Sigmoid colon (tissue), 7 donors: Measurements from ENCODE around the gene TDRD9. TPM values are rescaled to one million over a fixed set of nuclear protein-coding genes. Genes with fewer than 3 reads are reported as not detected.
A peak's percentile ranks its signal among the peaks of the same experiment; 100 is the strongest.

ENCODE experiments used
- DNase-seq: peaks from one replicate; pipeline ENCODE4 v3.0.0-alpha.2; 2019
- H3K27ac ChIP-seq, 4 donors: fragments of 200-600 bp; sonication (generic); one replicate each; pipeline ENCODE4 v1.5.1; 2016 to 2019; ENCODE audit warnings: mild to moderate bottlenecking in 1 of 4
- H3K27me3 ChIP-seq, 3 donors: fragments of 200-600 bp; sonication (generic); one replicate each; pipeline ENCODE4 v1.5.1; 2019; ENCODE audit warnings: mild to moderate bottlenecking in 1 of 3
- H3K36me3 ChIP-seq, 4 donors: fragments of 200-600 bp; sonication (generic); one replicate each; pipeline ENCODE4 v1.5.1; 2016 to 2019
- H3K4me1 ChIP-seq, 4 donors: fragments of 200-600 bp; sonication (generic); one replicate each; pipeline ENCODE4 v1.5.1; 2017 to 2019
- H3K4me3 ChIP-seq, 4 donors: fragments of 200-600 bp; sonication (generic); one replicate each; pipeline ENCODE4 v1.5.1; 2017 to 2019; ENCODE audit warnings: mild to moderate bottlenecking in 2 of 4, moderate library complexity in 1 of 4
- H3K9me3 ChIP-seq, 4 donors: fragments of 200-600 bp in 3 of 4; sonication (generic) in 3 of 4; one replicate each; pipeline versions ENCODE4 v1.5.1 to v1.6.1; 2013 to 2019
- EP300 ChIP-seq, 4 donors: sonication (generic); formaldehyde crosslinking; IDR thresholded peaks; one replicate each; pipeline ENCODE4 v1.6.1; 2017; ENCODE audit warnings: antibody characterized with exemption in 4 of 4
- POLR2A ChIP-seq, 2 donors: fragments of 450-650 bp; IDR thresholded peaks; one replicate each; pipeline ENCODE4 v1.6.1; 2016; ENCODE audit warnings: antibody characterized with exemption in 2 of 2, mild to moderate bottlenecking in 2 of 2, moderate library complexity in 2 of 2
- POLR2AphosphoS5 ChIP-seq, 4 donors: sonication (generic); formaldehyde crosslinking; IDR thresholded peaks; one replicate each; pipeline ENCODE4 v1.6.1; 2017; ENCODE audit warnings: antibody characterized with exemption in 4 of 4
- WGBS, 2 donors: extraction: QIAGEN DNeasy Blood & Tissue Kit; methylation state at CpG; one replicate each; pipeline ENCODE4 v1.1.7; 2013; 5-methylcytosine and 5-hydroxymethylcytosine counted together
- intact Hi-C: fragments of 100-400 bp; cut with DNase I; formaldehyde crosslinking; loops from one replicate; pipeline ENCODE4 v1.15.1; 2023
- polyA plus RNA-seq, 3 donors: library from polyadenylated mRNA; stranded (reverse); fragments of 200-250 nt; gene quantifications; one replicate each; pipeline ENCODE4 v1.2.3, GENCODE V29; 2013
- total RNA-seq, 4 donors: library from RNA; depleted of rRNA; stranded (reverse); fragments of >200 nt; gene quantifications; one replicate each; pipeline ENCODE4 v1.1.0, GENCODE V29; 2016
- TF ChIP-seq, protein P1 (sequence below), 4 experiments: fragments of 450-650 bp in 3 of 4; fragments of 200-600 bp in 1 of 4; IDR thresholded peaks; one replicate each; pipeline ENCODE4 v1.5.1; 2016 to 2019; ENCODE audit warnings: antibody characterized with exemption in 4 of 4, mild to moderate bottlenecking in 3 of 4, moderate library complexity in 2 of 4
- donor health status: healthy with polysubstance abuse.
- donor health status: Bipolar disorder and iron deficiency.
- donor health status: healthy.

Gene TDRD9
- total and polyA plus RNA-seq, 7 donors = 0.58 to 4.6 (median 1.2) TPM

DNA sequence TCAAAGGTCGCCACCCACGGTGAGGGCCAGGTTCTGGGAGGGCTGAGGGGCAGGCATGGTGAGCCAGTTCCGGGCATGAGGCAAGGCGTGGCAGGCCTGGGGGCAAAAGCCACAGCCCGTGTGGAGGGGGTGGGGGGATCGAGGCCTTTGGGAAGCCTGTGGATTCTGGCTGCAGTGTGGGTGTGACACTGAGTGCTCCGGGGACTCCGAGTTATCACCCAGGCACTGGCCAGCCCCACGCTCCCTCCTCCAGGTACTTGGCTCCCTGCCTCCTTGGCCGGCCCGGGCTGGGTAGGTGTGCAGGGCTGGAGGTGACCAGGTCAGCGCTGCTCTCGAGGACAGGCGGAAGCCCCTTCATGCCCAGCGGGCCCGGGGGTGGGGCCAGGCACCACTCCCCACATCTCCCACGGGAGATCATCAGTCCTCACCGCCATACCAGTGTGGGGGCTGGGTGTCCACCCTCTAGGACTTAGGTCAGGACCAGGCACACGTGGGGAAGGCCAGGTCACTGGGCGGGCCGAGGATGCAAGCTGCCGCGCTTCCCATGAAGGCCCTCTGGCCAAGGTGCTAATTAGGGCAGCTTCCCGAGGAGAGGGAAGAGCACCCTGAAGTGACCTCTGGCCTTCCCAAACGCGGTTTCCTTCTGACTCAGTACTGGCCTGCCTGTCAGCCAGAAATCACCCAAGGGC lies 34.1 kb upstream of the TDRD9 start:
- Histone ChIP-seq H3K27ac (no peak overlapping the region), H3K4me1 (peaks cover 0 to 11% (median 4%) of the 10 kb centered on the region in 4 donors), H3K4me3 (no peak overlapping the region), H3K9me3 (no peaks in the 10 kb centered on the region), H3K27me3 (no peaks in the 10 kb centered on the region), H3K36me3 (no peaks in the 10 kb centered on the region)
- no peak for DNase-seq
- intact Hi-C loops = no loop called here
- 35 to 68% methylated on average over 26 of the region's 26 CpGs for WGBS, 2 donors
- TF ChIP-seq, protein P1, sequence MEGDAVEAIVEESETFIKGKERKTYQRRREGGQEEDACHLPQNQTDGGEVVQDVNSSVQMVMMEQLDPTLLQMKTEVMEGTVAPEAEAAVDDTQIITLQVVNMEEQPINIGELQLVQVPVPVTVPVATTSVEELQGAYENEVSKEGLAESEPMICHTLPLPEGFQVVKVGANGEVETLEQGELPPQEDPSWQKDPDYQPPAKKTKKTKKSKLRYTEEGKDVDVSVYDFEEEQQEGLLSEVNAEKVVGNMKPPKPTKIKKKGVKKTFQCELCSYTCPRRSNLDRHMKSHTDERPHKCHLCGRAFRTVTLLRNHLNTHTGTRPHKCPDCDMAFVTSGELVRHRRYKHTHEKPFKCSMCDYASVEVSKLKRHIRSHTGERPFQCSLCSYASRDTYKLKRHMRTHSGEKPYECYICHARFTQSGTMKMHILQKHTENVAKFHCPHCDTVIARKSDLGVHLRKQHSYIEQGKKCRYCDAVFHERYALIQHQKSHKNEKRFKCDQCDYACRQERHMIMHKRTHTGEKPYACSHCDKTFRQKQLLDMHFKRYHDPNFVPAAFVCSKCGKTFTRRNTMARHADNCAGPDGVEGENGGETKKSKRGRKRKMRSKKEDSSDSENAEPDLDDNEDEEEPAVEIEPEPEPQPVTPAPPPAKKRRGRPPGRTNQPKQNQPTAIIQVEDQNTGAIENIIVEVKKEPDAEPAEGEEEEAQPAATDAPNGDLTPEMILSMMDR (IDR thresholded peaks at IDR 0.05) = no peak
- no peak for TF ChIP-seq EP300 (IDR thresholded peaks at IDR 0.05)
- no peak for TF ChIP-seq POLR2A (IDR thresholded peaks at IDR 0.05)
- TF ChIP-seq POLR2AphosphoS5 (IDR thresholded peaks at IDR 0.05) = no peak

DNA sequence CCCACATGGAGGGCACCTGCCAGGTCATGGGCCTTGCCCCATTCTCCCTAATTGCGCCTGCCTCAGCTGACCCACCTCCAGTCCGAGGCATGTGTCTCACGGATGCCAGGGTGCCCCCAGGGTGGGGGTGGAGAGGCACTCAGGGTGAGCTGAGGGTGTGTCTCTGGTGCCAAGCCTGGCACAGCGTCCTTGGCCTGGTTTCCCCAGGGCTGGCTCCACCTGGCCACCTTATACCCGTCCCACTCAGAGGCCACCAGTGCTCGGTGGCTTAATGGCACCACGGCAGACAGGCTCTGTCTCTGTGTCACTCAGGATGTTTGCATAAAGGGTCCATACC lies 33.6 kb upstream of the TDRD9 start:
- no peaks in the 10 kb centered on the region for H3K9me3 ChIP-seq
- H3K4me1 ChIP-seq = peaks cover 0 to 11% (median 4%) of the 10 kb centered on the region in 4 donors
- no peak overlapping the region for H3K4me3 ChIP-seq
- no peaks in the 10 kb centered on the region for H3K27me3 ChIP-seq
- H3K27ac ChIP-seq = no peak overlapping the region
- TF ChIP-seq POLR2A (IDR thresholded peaks at IDR 0.05) (no peak), EP300 (IDR thresholded peaks at IDR 0.05) (no peak), POLR2AphosphoS5 (IDR thresholded peaks at IDR 0.05) (no peak)
- TF ChIP-seq, protein P1 (IDR thresholded peaks at IDR 0.05) = no peak
- 21 to 68% methylated on average over 7 of the region's 7 CpGs for WGBS, 2 donors
- H3K36me3 ChIP-seq = no peaks in the 10 kb centered on the region
- intact Hi-C loops = no loop called here
- DNase-seq = no peak

DNA sequence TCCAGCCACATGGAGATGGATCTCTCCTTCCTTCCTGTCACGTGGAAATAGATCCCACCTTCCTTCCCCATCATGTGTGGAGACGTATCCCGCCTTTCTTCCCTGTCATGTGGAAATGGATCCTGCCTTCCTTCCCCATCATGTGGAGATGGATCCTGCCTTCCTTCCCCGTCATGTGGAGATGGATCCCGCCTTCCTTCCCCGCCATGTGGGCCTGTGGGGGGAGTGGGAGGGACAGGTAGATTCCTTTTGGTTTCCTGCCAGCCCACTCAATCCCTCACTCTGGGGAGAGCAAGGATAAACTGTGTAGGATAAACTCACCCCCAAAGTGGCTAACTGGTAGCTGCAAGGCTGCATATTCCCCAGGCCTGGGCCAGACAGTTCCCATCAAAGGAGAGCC lies 31.7 kb upstream of the TDRD9 start:
- H3K9me3 ChIP-seq = no peaks in the 10 kb centered on the region
- H3K27ac ChIP-seq = no peak overlapping the region
- DNase-seq = no peak
- TF ChIP-seq POLR2A (IDR thresholded peaks at IDR 0.05) = no peak
- TF ChIP-seq EP300 (IDR thresholded peaks at IDR 0.05) = no peak
- no peak for TF ChIP-seq POLR2AphosphoS5 (IDR thresholded peaks at IDR 0.05)
- TF ChIP-seq, protein P1 (IDR thresholded peaks at IDR 0.05) = no peak
- peaks cover 0 to 16% (median 4%) of the 10 kb centered on the region in 4 donors for H3K4me1 ChIP-seq
- WGBS, 2 donors = 54 to 65% methylated on average over 6 of the region's 6 CpGs
- H3K27me3 ChIP-seq = no peaks in the 10 kb centered on the region
- intact Hi-C loops = no loop called here
- no peaks in the 10 kb centered on the region for H3K36me3 ChIP-seq
- H3K4me3 ChIP-seq = no peak overlapping the region

DNA sequence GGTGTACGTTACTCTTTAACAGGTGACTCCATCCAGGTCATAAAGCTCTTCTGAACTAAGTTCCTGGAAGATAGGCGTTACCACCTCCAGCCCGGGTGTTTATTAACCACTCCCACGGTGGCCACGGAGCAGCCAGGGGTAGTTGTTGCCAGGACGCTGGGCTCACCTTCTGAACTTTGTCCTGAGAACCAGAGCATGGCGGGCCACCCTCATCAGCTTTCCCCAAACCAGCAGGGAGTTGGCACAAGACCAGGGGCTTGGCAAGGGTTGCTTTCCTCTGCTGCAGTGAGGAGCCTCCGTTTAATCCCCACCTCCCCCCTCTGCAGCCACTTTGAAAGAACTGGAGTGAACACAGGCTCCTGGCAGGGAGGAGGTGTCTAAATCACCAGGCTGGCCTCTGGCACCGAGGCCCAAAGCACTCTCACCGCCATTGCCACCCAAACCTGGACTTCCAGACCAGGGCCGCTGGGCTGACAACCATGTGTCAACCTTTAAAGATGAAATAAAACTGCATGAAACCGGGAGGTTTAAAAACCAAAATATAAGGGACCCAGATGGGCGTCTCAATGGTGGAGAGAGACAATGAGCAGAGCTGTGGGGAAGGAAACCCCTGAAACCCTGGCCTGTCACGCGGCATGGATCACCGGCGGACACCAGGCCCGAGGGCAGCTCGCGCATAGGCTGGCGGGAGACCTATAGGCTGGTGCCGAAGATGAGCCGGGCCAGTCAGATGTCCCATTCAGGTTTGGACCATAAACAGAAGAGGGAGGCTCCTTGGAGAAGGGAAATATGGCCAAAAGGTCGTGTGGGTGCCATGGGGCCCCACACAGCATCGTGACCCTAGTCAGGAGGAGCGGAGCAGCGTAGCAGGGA lies 30.9 kb upstream of the TDRD9 start:
- 43 to 75% methylated on average over 27 of the region's 27 CpGs for WGBS, 2 donors
- H3K9me3 ChIP-seq = no peaks in the 10 kb centered on the region
- peak; percentile 83 for DNase-seq
- H3K4me1 ChIP-seq = peaks cover 0 to 16% (median 4%) of the 10 kb centered on the region in 4 donors
- peak overlapping the region in 1 of 4 donors; percentile 1 for H3K27ac ChIP-seq
- no peaks in the 10 kb centered on the region for H3K36me3 ChIP-seq
- no peaks in the 10 kb centered on the region for H3K27me3 ChIP-seq
- intact Hi-C loops = no loop called here
- no peak overlapping the region for H3K4me3 ChIP-seq
- TF ChIP-seq POLR2AphosphoS5 (IDR thresholded peaks at IDR 0.05) (peak in 2 of 4 donors; percentile 10 to 38), POLR2A (IDR thresholded peaks at IDR 0.05) (no peak)

DNA sequence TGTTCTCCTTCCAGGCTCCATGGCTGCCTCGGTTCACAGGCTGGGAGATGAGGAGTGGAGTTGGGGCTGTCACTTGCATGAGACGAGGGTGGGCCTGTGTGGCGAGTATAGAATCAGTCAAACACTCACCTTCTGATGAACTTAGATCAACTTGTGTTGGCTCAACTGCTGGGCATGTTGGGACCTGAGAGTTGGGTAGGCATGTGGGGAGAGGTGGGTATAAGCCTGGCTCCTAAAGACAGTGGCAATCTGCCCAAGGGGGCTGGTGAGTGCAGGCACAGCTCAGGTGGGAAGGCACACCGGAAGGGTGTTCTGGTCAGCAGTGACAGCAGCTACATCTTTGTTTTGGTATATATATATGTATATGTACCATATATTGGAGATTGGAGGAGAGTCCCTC lies 30.1 kb upstream of the TDRD9 start:
- Histone ChIP-seq H3K4me1 (peaks cover 0 to 16% (median 4%) of the 10 kb centered on the region in 4 donors), H3K4me3 (no peak overlapping the region), H3K27me3 (no peaks in the 10 kb centered on the region), H3K9me3 (no peaks in the 10 kb centered on the region), H3K36me3 (no peaks in the 10 kb centered on the region), H3K27ac (no peak overlapping the region)
- TF ChIP-seq EP300 (IDR thresholded peaks at IDR 0.05) = no peak
- TF ChIP-seq, protein P1 (IDR thresholded peaks at IDR 0.05) = no peak
- no peak for TF ChIP-seq POLR2A (IDR thresholded peaks at IDR 0.05)
- no peak for TF ChIP-seq POLR2AphosphoS5 (IDR thresholded peaks at IDR 0.05)
- intact Hi-C loops = no loop called here
- no peak for DNase-seq
- WGBS, 2 donors = 89 to 92% methylated on average over 4 of the region's 4 CpGs
